Skeletal muscle cell (primary cell): ENCODE data around the gene NOP58.
"Not testable (repeated sequence)": the region's sequence is repeated elsewhere in the genome, so short reads cannot be mapped to it uniquely, and the experiment has no call there.

Source experiments
- DNase-seq: peaks from one replicate; pipeline ENCODE4 v3.0.0-alpha.2; 2010; ENCODE audit warnings: low read depth
- H3K4me3 ChIP-seq: 2 replicates; pipeline ENCODE4 v1.5.1; 2011; ENCODE audit warnings: low read depth, mild to moderate bottlenecking, control low read depth, low read length, moderate library complexity

NOP58 gene, protein sequence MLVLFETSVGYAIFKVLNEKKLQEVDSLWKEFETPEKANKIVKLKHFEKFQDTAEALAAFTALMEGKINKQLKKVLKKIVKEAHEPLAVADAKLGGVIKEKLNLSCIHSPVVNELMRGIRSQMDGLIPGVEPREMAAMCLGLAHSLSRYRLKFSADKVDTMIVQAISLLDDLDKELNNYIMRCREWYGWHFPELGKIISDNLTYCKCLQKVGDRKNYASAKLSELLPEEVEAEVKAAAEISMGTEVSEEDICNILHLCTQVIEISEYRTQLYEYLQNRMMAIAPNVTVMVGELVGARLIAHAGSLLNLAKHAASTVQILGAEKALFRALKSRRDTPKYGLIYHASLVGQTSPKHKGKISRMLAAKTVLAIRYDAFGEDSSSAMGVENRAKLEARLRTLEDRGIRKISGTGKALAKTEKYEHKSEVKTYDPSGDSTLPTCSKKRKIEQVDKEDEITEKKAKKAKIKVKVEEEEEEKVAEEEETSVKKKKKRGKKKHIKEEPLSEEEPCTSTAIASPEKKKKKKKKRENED

DNA sequence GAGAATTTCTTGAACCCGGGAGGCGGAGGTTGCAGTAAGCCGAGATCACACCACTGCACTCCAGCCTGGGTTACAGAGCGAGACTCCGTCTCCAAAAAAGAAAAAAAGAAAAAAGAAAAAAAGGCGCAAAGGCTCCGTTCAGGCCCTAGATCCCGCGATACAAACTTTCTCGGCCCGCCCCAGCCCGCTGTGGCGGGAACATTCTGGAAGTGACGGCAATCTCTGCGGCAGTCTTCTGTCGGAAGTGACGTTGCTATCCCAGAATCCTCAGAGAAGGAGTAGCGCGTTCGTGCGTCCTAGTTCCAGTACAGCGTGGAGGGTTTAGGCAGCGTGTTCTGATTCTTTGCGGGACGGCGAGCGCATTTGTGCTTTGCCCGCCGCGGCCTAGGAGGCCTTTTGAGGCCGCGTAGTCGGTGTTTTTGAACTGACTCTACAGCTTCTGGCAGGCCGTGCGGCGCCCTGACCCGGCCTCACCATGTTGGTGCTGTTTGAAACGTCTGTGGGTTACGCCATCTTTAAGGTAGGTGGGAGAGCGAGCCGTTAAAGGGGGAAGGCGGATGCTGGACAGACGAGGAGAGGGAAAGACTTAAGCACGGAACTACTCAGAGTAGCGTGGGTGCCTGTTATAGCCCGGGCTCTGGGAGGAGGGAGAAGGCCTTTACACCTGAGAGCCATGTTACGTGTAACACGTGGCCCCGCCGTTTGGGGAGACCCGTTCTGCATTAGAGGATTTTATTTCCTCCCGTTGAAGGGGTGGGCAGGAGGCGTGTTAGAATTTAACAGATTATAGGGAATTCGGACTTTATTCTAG, at the start of gene NOP58:
TSS of gene NOP58 (plus strand) at position 297 of the 811 bp plus-strand sequence. CDS start at position 476, 179 bp downstream.
- peak within 1 kb of the TSS; percentile 99 for H3K4me3 ChIP-seq
- peak; percentile 80 for DNase-seq

DNA sequence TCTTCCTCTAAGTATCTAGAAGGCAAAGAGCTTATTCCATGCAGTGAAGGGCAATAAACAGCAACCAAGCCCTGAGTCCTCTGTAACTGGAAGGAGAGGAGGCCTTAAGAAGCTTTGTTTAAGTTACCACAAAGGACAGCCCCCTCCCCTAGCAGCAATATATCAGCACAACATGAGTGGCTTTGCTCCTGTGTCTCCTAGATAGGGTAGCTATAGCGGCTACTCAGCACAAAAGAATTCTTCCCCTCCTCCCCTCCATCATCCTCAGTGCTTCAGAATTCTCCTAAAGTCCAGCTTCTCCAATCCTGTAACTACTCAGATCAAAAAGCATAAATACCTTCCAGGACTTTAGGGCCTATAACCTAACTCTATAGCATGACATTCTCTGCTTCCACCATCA, 43.7 kb upstream of the NOP58 start:
- no peak for DNase-seq
- H3K4me3 ChIP-seq: no peak overlapping the region

DNA sequence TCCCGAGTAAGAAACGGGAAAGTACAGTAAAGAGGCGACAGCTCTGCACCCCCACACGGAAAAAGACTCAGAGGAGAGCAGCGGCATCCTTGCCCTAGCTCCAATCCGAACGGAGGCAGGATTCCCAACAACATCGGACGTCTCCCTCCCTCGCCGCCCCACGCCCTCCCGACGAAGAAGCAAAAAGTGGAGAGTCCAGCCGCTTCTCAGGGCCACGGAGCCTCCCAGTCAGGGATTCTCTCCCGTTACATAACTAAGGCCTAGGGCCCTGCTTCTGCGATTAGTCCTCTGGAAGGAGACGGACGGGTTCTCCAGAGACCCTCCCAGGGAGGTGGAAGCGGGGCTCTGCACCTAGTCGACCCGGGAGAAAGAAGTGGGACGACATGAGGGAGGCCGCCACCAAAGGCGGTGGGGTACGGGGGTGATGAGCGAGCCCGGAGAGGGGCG, 27.8 kb upstream of the NOP58 start:
- H3K4me3 ChIP-seq: peak overlapping the region; percentile 84
- DNase-seq: no peak

DNA sequence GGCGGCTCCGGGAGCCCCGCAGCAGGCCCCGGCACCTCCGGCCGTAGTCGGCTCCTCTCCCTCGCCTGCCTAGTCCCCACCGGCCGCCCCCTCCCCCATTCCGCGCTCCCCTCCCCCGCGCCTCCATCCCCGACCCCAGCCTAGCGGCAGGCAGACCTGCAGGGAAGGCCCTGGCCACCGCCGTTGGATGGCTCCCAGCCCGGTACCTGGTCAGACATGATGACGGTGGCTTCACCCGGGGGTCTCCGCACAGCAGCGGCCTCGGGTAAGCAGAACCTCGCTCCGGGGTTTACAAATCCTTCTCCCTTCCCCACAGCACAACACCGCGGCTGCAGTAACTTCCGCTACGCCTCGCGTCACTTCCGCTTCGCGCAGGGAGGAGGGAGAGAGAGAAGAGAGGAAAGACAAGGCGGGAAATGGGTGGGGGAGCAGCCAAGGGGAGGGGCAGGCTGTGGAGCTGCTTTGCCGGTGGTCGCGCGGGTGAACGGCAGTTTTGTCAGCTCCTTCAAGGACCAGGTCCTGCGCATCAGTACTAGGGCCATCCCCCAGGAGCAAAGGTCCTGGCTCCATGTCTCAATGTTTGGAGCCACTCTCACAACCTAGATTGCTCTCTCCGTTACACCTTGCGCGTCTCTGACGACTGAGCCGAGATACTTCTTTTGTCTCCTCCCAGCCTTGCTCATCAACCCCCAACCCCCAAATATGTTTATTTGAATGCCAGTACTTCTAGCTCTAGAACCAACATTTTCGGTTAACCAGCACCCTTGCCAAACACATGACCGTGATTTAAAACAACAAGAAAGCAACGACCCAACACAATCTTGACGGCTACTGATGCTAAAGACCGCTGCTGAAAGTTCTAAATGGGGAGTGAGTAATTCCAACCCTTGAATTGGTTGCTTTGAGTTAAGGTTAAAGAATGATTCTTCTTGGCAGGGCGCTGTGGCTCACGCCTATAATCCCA, 27.0 kb upstream of the NOP58 start, which contains the start of gene SUMO1:
TSS of gene SUMO1 (minus strand) at position 364 of the 964 bp plus-strand sequence. CDS start at position 218, 146 bp downstream.
- H3K4me3 ChIP-seq: peak within 1 kb of the TSS; percentile 84
- DNase-seq: peak; percentile 51

DNA sequence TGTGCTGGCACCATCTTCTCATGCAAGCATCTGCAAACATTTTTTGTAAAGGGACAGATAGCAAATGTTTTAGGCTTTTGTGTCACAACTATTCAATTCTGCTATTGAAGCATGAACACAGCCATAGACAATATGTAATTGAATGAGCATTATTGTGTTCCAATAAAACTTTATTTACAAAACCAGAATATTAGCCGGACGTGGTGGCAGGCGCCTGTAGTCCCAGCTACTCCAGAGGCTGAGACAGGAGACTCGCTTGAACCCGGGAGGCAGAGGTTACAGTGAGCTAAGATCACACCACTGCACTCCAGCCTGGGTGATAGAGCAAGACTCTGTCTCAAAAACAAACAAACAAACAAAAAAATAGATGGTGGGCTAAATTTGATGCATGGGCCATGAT, 17.9 kb upstream of the NOP58 start:
- not testable (repeated sequence) for DNase-seq, H3K4me3 ChIP-seq

DNA sequence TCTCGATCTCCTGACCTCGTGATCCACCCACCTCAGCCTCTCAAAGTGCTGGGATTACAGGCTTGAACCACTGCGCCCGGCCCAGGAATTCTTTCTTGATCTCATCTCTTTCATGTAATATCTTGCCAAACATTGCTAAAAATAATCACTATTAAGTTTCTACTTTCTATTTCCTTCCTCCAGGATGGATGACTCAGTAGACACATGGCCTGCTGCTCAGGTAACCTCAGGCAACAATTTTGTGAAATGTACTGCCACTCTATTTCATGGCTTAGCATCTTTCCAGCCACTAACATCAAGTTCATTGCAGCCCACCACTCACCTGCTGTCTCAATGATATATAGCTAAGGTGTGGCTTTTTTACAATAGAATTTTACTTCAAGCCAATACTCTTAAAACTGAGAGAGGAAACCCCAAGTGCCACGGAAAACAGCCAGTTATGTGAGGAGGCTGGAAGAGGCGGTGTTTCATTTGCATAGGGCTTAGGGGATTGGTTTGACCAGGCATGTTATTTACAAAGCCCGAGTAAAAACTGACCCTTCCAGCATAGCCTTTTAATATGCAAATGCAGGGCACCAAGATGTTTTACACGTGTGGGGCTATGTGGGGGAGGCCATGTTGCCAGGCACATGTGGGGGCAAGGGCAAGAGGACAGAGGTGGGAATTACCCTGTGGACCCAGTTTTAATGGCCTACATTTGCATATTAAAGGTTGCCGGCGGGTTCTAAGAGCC, 15.9 kb upstream of the NOP58 start:
- no peak overlapping the region for H3K4me3 ChIP-seq
- no peak for DNase-seq

DNA sequence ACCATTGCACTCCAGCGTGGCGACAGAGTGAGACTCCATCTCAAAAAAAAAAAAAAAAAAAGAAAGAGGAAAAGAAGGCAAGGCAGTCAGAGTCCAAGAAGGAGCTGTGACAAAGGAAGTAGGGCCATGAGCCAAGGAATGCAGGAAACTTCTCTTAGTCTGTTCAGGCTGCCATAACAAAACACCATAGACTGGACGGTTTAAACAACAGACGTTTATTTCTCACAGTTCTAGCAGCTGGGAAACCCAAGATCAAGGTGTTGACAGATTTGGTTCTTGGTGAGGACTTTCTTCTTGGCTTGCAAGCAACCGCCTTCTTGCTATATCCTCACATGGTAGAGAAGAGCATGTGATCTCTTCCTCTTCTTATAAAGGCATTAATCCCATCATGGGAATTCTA, 14.1 kb upstream of the NOP58 start:
- no peak overlapping the region for H3K4me3 ChIP-seq
- no peak for DNase-seq

DNA sequence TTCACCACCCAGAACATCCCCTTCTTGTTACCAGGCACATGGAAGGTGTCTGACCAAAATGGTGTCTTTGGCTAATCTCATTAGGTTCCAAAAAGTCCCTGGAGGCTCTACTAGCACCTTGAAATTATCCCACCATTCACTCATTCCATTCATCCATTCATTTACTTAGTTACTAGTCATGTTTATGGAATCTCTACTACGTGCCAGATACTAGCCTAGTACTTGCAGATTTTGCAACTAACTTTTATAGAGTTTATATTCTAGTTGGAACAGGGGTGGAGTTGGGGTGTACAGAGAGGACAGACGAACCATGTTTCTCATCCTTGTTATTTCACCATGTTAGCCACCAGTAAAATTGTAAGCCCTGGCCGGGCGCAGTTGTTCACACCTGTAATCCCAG, 4.0 kb upstream of the NOP58 start:
- no peak overlapping the region for H3K4me3 ChIP-seq
- DNase-seq: no peak

DNA sequence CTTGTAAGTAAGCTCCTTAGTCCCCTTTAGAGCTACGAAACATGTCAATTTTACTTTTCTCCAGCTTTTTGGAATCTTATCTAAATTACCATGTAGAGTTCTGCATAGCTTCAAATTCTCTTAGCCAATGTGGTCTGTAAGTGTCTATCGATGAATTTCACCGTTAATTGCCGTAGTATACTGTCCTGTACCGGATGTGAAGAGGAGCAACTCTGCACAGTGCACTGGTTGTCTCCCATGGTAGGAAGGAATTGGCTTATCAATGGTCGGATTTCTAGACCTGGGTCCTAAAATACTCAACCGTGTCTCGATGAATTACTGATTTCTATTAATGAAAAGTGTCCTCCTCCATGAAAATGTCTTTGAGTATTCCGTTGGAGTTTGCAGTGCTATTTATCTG, 1.9 kb downstream of the NOP58 start:
- H3K4me3 ChIP-seq: peak overlapping the region; percentile 99
- DNase-seq: no peak

DNA sequence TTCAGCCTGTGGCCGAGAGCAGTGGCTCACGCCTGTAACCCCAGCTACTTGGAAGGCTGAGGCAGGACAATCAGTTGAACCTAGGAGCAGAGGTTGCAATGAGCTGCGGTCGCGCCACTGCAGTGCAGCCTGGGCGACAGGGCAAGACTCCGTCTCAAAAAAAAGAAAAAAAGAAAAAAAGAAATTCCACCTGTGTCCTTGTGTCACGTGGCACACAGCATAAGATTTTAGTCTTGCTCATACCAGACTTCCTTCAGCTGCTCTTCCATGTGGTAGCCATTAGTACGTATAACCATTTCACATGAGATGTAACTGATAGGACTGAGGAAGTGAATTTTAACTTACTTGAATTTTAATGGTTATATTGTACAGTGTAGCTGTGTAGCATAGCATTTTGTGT, 4.0 kb downstream of the NOP58 start:
- DNase-seq: no peak
- H3K4me3 ChIP-seq: no peak overlapping the region

DNA sequence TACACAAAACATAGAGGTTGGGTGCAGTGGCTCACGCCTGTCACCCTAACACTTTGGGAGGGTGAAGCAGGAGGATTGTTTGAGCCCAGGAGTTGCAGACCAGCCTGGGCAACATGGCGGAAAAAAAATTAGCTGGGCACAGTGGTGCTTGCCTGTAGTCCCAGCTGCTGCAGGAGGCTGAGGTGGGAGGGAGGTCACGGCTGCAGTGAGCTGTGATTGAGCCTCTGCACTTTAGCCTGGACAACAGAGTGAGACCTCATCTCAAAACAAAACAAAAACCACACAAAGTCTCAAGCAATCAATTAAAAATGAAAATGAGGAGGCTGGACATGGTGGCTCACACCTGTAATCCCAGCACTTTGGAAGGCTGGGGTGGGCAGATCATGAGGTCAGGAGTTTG, 4.9 kb downstream of the NOP58 start:
- no peak overlapping the region for H3K4me3 ChIP-seq
- no peak for DNase-seq

DNA sequence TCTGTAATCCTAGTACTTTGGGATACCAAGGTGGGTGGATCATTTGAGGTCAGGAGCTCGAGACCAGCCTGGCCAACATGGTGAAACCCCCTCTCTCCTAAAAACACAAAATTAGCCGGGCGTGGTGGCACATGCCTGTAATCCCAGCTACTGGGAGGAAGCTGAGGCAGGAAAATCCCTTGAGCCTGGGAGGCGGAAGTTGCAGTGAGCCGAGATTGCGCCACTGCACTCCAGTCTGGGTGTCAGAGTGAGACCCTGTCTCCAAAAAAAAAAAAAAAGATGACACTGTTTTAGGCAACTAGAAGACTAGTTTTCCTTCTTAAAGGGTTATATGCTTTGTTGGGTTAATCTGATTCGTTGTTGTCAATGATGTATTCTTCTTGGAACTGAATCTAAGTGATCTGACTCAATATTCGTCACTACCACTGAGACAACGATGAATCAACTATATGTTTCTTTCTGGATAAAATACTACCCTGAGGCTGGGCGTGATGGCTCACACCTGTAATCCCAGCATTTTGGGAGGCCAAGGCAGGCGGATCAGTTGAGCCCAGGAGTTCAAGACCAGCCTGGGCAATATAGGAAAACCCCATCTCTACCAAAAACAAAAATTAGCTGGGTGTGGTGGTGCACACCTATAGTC, 10.6 kb downstream of the NOP58 start:
- not testable (repeated sequence) for DNase-seq

DNA sequence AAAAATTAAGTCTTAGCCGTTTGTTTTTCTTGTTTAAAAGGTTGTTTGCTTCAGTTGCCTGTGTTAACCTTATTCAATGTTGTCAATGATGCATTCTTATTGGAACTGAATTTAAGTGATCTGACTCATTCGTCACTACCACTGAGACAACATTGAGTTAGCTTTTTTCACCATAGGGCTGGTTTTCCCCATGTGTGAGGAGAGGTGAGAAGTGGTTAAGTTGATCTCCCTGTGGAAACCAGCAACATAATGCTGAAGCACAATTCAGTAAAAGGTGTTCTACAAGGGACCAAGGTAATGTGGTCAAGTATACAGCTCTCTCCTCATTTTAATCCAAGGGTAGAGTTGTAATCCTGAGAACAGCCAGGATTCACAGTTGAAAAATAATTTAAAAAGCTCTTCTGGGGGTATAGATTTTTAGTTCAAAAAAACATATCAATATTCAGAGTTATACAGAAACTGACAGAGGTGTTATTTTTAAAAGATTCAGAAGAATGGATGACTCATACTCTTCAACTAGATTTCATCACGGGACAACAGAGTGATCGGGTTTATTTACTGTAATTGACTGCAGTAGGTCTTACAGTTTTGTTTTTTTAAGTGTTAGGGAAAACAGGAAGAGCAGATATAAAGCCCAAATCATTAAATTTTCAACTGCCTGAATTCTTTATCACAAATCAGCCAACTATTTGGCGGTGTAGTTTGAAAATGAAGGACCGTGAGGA, 12.6 kb downstream of the NOP58 start:
- H3K4me3 ChIP-seq: no peak overlapping the region
- no peak for DNase-seq

More for the DNA sequence above, 10.6 kb downstream of the NOP58 start:
- not testable (repeated sequence) for H3K4me3 ChIP-seq

DNA sequence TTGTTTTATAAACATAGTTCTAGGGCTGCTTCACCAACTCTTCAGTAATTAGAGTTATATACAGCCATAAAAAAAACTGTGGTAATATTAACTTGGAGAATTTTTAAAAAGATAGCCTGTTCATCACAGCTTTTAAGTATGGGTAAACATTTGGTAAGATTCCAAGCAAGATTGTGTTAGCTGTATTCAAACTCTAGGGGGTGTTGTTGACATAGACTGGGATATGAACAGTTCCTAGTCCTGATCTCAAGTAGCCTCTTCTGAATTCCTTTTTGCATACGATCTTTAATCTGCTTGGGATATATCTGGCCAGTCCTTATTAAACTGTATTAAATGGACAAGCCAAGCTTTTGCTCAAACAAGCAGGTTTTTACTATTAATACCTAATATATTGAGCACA, 13.4 kb downstream of the NOP58 start:
- no peak overlapping the region for H3K4me3 ChIP-seq
- DNase-seq: no peak

DNA sequence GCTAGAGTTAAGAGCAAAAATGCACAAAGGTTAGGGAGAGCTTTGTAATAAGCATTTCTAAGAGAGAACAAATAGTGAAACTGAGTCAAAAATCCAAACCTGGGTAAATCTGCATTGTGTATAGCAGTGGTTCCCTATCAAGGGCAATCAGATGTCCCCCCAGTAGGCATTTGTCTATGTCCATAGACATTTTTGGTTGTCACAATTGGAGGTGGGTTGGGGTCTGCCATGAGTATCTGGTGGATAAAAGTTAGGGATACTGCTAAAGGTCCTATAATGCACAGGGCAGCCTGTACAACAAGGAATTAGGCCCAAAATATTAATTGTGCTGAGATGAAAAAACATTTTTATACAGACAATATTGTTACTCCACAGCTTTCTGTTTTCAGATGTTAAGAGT, 21.0 kb downstream of the NOP58 start:
- H3K4me3 ChIP-seq: no peak overlapping the region
- no peak for DNase-seq

DNA sequence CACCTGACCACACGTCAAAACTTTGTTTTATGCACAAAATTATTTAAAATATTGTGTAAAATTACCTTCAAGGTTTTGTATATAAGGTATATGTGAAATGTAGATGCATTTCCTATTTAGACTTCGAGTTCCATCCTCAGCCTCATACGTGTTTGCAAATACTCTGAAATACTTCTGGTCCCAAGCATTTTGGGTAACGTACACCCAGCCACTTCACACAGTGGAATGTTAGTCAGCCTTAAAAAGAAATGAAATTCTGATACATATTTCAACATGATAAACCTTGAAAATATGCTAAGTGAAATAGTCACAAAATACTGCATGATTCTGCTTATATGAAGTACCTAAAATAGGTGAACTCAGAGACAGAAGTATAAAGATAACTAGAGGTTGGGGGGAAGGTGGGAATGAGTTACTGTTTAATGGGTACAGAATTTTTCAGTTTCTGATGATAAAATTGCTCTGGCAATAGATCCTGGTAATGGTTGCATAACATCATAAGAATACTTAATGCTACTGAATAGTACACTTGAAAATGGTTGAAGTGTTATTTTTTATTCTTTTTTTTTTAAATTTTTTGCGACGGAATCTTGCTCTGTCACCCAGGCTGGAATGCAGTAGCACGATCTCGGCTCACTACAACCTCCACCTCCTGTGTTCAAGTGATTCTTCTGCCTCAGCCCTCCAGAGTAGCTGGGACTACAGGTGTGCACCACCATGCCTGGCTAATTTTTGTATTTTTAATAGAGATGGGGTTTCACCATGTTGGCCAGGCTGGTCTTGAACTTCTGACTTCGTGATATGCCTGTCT, 24.0 kb downstream of the NOP58 start:
- no peak overlapping the region for H3K4me3 ChIP-seq
- no peak for DNase-seq

DNA sequence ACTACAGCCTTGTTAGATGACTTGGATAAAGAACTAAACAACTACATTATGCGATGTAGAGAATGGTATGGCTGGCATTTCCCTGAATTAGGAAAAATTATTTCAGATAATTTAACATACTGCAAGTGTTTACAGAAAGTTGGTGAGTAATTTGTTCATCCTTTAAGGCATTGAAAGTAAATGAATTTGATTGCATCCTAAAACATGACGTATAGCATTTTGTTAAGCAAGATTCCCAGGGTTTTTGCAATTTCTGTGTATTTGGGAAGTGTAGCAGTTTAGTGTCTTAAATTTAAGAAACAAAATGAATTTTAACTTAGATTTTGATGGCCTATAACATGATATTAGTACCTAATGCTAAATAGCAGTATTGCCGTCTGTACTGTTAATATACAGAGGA, 24.8 kb downstream of the NOP58 start:
- no peak overlapping the region for H3K4me3 ChIP-seq
- no peak for DNase-seq
